GM18861 (cell line): ENCODE data around the gene MAPKAP1.

Experiments used
- ATAC-seq: cut with Tn5 transposase; IDR thresholded peaks from one replicate; pipeline ENCODE4 v1.9.1; 2021; ENCODE audit not compliant: unreplicated experiment

Gene MAPKAP1

DNA sequence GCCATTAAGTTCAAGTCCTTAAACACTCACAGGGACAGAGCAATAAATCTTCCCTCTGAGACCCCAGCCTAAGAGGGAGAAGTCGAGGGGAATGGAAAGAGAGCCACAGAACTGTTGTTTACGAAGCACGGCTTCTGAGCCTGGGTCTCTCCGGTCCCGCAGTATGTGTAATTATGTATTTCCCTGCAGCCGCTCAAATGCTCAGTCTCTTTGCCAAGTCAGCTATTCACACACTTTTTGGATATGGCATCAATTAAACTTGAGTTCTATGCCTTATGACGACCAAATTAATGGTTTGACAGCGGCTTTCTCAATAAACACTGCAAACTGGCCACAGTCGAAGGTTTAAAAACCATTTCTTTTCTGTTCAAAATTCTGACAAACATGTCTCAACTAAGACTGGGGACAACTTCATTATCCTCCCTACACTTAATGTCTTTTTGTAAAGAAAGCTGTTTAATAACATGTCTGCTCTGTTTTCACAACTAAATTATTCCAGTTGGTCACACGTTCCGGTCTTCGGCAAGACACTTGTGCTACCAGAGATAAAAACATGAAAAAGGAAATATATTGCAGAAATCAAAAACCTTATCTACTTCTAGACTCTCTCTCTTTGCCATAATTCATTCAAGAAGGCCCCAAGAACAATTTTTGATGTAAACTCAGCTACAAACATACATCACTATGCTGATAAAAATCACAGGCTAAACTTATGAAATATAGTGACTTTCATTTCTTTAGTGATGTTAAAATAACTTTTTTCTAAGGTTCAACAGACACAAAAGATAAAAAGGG lies 242.2 kb downstream of the MAPKAP1 start:
- ATAC-seq = no peak

DNA sequence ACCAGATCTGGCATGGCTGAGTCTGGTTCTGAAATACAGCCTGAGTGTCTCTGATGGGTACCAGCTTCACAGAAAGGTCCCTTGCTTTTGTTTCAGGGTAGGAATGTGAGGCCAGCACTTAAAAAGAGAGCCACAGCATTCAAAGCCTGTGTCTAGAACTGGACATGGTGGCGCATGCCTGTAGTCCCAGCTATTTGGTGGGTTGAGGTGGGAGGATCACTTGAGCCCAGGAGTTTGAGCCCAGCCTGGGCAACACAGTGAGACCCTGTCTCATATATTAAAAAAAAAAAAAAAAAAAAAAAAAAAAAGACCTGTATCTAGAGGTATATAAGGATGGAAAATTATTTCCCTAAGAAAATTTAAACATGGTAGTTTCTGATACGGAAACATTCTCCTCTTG lies 243.1 kb downstream of the MAPKAP1 start:
- ATAC-seq = no peak

DNA sequence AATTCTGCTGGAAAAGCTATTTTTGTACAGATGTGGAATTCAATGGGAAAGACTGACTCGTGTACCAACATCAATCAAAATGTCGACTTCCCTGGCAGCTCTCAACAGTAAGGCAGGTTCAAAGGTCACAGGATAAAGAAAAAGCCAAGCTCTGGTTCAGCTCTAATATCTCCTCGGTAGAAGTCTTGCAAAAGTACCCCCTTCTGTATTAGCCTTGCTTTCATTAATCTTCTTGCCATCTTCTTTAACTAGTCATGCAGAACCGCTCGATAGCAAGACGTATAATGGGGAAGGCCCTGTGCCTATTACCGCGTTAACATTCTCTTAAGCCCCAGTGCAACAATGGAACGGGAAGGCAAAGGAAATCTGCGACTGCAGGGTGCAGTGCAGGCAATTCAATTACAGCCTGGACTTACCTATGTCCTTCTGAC lies 244.1 kb downstream of the MAPKAP1 start:
- ATAC-seq = no peak

DNA sequence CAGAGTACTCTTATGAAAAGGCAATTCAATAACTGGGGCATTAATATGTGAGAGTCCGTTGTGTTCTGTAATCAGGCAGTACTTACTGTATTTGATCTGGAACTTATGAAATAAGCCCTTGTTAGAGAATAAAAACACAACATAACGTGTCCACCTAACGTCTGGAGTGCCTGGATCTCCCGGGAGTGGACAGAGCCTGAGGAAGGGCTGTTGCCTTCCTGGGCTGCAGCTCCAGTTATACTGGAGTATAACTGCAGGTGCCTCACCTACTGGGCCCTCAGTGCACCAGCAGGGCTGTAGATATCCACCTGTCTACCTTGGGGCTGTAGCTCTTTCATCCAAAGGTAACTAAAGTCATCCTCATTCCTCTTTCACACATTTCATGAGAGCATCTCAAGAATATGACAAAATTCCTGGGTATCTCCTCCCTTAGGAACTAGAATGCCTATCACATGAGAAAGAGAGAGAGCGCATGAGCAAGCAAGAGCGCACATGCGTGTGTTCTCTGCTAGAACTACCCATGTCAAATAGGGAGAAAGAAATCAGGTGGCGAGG lies 245.3 kb downstream of the MAPKAP1 start:
- no peak for ATAC-seq

DNA sequence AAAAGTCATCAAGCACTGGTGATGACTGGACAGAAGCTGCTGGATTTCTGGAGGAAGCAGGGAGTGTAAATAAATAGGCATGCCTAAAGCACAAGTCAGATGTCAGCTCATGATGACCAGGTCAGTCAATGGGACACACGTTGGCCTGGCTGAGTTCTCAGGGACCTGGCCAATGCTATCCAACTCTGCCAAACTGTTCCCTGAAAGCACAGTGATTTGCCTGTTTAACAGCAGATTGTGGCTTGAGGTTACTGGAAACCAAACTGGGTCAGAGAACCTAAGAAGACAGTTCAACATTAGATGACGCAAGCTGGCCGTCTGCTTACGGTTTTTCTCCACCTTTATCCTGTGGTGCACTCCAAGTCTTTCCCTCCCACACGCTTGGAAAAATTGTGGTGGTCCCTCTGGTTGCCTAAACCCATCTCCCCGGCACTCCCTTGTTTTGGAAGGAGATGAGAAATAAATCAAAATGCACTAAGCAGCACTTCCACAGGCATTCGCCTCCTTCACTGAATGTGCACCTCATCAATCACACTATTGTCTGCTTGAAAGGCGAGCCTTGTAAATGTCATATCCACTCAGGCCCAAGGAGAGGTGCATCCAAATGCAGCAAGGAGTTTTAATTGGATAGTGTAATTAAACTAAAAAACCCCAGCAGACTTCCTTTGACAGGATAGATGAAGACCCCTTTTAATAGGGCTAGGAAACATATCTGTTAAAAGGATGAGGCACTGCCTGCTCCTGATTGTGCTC lies 245.9 kb downstream of the MAPKAP1 start:
- ATAC-seq = no peak

DNA sequence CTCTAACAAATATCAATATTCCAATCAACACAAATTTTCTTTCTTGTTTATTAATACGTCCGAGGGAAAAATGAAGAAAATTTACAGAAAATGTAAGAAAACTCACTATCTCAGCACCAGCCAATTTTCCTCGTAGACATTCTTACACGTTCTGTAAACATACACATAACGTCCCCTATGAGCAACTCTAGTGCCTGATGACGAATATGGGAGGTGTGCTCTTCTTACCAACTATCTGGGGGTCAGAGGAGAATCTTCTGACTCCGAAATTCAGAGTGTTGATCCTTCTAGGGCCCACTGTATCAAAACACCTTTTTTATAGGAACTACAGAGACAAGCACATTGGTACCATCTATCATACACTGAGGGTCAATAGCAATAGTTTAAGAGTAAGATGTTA lies 246.7 kb downstream of the MAPKAP1 start:
- ATAC-seq = no peak

DNA sequence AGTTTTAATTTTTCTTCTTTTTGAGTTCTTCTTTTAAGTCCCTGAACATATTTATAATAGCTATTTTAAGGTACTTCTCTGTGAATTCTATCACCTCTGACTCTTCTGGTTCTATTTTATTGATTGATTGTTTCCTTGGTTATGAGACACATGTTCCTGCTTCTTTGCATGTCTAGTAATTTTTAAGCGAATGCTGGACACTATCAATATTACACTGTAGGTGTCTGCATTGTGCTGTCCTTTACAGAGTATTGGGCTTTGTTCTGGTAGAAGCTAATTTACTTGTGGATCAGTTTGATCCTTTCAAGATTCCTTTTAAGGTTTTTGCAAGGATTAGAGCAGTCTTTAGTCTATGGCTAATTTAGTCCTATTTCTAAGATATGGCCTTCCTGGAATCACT lies 249.7 kb downstream of the MAPKAP1 start:
- no peak for ATAC-seq

DNA sequence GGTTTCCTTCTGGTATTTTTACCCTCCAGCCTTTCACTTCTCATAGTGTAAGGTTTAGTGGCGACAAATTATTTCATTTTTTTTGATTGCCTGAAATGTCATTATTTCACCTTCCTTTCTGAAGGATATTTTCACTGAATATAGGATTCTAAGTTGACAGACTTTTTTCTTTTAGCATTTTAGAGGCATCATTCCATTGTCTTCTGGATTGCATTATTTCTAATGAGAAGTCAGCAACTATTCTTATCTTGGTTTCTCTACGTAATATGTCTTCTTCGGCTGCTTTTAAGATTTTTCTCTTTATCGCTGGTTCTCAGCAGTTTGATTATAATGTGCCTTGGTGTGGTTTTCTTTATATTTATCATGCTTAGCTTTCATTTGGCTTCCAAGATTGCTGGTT lies 251.1 kb downstream of the MAPKAP1 start:
- no peak for ATAC-seq

DNA sequence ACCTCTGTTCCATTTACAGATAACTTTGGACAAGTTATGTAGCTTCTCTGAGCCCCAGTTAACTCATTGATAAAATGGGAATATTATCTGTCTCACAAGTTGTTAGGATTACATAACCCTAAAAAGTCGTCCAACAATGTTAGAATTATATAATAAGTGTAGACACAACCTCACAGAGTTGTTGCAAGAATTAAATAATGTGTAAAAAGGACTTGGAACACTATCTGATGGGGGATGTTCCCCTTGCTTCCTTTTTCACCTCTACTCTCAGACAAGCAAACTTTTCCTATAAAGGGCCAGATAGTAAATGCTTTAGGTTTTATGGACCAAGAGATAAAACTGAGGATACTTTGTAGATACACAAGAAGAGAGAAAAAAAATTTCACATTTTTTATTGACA lies 251.9 kb downstream of the MAPKAP1 start:
- no peak for ATAC-seq

DNA sequence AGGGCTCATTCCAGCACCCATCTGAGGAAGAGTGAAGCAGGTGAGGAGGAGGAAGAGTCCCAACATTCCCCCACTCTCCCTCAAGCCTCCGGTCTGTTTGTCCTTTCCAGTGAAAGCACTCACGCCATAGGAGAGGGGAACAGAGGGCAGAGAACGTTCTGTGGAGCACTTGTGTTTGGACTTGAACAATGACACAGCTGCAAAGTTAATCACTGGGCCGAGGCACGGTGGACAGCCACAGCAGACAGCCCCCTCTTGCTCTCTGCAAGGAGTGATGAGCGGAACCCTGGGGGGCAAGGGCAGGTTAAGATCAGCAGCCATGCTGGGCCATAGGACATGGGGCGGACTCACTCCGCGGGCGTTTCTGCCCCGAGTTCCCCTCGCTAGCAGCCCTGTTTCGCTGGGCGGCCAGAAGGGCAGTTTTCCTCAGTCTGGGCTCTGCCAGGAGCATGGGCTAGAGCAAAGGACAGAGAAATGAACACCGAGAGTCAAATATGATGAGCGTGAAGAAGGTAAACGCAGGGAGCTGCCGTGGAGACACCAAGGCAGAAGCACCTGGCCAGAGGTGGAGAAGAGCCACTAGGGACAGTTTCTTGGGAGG lies 259.7 kb downstream of the MAPKAP1 start:
- no peak for ATAC-seq

DNA sequence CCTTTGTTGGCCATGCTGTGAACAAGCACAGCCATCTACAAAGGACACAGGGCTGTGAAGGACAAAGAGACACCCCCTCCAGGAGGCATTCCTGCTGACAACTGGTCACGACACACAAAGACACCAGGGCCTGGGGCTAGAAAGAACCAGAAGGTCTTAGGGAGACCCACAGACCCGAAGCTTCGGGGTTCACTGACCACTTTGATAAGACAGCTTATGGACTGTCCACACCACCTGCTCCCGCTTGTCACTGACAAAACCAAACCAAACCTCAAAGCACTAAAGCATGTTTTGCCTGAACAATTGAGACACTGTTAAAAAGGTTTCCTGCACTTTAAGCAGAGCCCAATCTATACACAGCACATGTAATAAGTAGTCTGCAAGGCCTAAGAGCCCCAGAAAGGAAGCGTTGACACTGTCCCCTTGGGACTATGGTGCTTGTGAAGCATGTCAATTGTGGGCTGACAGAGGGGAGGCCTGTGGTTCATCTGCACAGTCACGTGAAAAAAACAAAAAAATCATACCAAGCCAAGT lies 260.4 kb downstream of the MAPKAP1 start:
- peak; percentile 97 for ATAC-seq

DNA sequence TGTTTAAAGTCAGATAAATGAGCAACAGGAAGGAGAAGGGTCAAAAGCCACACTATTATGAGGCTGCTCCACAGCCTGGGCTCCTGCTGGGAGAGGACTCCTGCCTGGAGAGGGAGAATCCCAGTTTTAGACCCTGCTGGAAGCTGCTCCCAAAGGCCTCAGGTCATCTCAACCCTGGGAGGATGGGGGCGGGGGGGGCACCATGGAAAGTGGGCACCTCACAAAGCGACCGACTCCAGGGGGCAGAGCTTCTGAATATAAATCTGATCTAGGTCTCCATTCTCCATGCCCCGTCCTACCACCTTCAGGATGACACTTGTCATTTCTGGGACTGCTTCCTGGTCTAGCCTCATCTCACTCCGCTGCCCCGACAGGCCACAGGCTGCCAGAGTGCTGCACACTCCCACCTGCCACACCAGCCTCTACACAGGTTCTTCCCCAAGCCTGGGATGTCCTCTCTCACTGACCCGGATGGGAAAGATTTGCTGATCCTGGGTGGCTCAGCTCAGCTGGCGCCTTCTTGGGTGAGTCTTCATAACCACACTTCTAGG lies 262.0 kb downstream of the MAPKAP1 start:
- no peak for ATAC-seq

DNA sequence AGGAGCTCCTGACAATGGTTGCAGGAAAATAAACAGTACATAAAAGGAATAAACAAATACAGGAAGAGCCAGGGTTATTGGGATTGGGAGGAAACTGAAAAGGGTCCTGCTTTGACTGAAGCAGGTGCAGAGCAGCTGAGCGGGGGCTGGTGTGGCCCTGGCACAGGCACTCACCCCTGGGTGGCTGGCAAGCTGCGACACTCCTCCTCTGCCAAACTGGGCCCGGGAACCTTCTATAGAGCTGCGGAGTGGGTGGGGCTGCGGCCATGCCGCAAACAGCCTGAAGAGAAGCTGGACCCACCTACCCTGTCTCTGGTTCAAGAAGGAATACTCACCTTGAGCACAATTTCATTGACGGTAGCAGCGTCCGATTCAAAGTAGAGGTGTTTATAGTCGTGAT lies 262.8 kb downstream of the MAPKAP1 start:
- no peak for ATAC-seq

DNA sequence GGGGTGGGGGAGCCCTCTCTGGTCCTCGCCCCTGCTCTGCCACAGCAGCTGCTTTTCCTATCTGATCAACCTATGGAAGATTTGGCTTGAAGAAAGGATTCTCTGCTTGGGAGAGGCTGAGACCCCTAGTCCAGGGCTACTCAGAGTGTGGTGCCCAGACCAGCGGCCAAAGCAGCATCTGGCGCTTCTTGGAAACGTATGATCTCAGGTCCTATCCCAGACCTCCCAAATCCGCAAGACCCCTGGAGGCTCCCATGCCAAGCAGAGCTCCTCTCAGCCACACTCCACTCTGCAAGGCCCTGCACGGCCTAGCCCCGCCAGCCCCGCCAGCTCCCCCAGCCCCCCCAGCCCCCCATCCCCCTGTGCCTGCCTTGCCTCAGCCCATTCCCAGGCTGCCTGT lies 263.6 kb downstream of the MAPKAP1 start:
- ATAC-seq = no peak

DNA sequence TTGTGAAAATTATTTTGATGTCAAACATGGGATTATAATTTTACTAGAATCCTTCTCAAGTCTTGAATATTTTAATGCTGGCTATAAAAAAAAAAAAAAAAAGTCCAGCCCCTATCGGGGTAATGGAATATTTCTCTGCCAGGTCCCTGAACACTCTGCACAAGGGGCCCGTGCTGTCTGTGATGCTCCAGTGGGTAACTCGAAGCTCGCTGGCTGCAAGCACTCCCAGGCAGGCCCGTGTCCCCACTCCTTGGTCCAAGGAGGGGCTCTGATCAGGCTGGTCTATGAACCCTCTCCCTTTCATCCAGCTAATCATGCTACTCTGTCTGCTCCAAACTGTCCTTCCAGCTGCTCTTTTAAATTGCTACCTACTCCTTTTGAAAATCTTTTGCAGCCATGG lies 264.6 kb downstream of the MAPKAP1 start:
- no peak for ATAC-seq

DNA sequence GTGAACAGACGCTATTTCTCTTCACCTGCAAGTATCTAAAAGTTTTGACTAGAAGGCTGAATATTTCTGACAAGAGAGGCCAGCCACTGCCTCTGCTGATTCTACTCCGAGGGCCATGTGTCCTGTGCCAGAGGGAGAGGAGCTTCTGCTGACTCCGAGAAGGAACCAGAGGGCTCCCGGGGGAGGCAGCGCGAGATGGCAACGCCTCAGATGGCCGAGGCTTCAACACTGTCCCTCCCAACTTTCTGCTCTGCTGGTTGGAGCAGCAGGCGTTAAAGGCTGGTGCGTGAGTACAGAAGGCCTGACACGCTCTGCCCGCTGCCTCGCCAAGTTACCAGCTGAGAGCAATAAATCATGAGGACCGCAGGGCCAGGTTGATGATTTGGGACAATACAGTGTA lies 266.6 kb downstream of the MAPKAP1 start:
- ATAC-seq = no peak

DNA sequence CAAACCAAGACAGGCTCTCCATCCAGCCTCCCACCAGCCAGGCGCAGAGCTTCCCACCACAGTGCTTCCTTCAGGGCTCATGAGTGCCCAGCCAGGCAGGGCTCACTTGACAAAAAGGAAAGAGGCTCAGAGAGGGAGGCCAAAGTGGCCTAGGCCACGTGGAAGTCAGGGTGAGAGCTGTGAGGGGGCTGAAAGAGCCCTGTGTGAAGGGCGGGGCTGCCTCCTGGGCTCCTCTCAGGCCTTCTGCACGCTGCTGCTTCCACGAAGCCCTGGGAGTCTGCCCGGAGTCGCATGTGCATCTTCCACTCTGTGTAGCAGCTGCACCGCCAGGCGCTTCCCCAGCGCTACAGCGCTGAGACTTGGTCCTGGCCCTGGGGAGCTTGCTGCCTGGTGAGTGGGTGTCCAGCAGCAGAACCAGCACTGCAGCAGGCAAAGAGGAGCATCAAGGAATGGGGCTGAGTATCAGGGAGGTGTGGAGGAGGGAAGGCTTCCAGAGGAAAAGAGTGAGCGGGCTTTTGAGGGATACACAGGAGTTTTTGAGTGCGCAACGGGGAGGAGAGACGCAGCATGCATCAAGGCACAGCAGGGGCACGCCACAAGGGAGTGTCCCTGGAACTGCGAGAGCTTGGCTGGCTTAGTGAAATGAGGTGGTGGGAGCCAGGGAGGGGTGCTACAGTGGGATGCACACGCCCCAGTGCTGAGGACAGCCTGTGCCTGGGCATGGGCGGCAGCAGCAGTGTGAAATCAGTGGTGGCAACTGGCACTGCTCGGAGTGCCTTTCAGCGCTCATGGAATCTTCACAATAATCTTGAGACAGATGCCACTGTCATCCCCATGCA lies 267.4 kb downstream of the MAPKAP1 start:
- no peak for ATAC-seq

DNA sequence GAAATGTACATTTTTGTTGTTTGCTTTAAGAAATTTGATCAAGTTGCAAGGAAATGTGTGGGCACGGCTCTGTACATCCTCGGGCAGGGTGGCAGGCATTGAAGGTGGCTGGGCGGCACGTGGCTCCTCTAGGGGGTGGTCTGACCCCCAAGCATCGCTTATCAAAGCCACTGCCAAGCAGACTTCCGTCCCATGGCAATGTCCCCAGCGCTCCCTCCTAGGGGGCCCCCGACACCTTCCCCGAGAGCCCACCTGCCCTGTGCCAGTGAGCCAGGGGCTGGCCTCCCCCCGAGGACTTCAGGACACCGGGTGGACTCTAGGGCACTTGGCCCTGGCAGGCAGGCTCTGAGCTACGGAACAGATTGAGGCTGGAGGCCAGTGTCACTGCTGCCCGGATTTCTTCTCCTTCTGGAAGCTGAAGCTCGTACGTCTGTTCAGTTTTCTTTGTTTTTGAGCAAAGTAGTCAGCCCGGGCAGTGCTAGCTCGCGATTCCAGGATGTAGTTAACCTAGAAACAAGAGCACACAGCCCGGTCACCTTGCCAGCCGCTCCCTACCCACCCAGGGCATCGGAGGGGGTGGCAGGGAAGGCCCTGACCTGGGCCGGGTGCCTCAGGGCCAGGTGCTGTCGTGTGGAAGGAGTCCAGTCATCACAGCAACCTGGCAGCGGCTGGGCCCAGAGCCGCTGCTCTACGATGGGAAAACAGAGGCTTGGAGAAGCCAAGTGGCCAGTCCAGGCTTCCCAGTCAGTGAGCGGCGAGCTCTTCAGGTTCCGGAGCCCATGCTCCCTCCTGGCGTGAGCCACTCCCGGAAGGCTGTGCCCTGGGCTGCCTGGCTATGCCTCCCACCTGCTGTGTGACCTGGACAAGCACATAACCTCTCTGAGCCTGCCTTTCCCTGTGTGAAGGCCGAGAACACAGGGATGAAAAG lies 268.2 kb downstream of the MAPKAP1 start:
- ATAC-seq = no peak

DNA sequence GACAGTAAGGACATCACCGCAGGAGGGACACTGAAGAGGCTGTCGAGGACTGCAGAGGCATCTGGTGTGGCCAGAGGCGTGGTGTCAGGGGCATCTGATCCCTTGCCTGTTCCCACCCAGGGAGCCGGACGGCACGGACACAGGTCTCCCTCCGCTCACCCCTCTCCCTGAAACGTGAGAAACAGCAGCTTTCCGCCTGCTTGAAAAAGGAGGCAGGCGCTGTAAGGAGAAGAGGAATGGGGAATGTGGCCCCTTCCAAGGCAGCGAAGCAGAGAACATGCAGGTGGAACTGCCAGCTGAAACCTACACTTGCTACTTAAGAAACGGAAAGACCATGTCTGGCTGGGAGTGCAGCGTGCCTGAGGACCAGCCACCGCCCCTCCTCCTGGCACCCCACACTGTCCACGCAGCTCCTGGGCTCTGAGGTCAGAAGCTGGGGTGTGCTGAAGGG lies 269.2 kb downstream of the MAPKAP1 start:
- no peak for ATAC-seq
